WTC11 (cell line): ENCODE measurements around the gene GABBR2.

Source experiments
- ATF2 ChIP-seq: sonication (generic); formaldehyde crosslinking; IDR thresholded peaks from 2 replicates; pipeline ENCODE4 v1.8.1; 2022; ENCODE audit warnings: low read depth, missing genetic modification reagents, borderline replicate concordance
- ATF6 ChIP-seq: sonication (generic); formaldehyde crosslinking; IDR thresholded peaks from 2 replicates; pipeline ENCODE4 v1.8.1; 2023; ENCODE audit warnings: mild to moderate bottlenecking, missing genetic modification reagents
- CTCF ChIP-seq: fragments of 200-600 bp; IDR thresholded peaks from 2 replicates; pipeline ENCODE4 v1.8.0; 2022; ENCODE audit warnings: antibody characterized with exemption
- EMX1 ChIP-seq: fragments of 250-450 bp; sonication (Bioruptor Pico); IDR thresholded peaks from 2 replicates; pipeline ENCODE4 v1.8.0; 2021; ENCODE audit warnings: mild to moderate bottlenecking
- NR2C2 ChIP-seq: sonication (generic); formaldehyde crosslinking; IDR thresholded peaks from 2 replicates; pipeline ENCODE4 v1.8.0; 2022; ENCODE audit warnings: mild to moderate bottlenecking, missing genetic modification reagents
- PREB ChIP-seq: sonication (generic); formaldehyde crosslinking; IDR thresholded peaks from 2 replicates; pipeline ENCODE4 v1.8.1; 2022; ENCODE audit warnings: mild to moderate bottlenecking, missing genetic modification reagents, moderate library complexity, borderline replicate concordance
- TCF7 ChIP-seq: sonication (generic); formaldehyde crosslinking; IDR thresholded peaks from 2 replicates; pipeline ENCODE4 v1.8.0; 2022; ENCODE audit warnings: mild to moderate bottlenecking, low read depth, missing genetic modification reagents, moderate library complexity
- TP53 ChIP-seq: sonication (generic); formaldehyde crosslinking; IDR thresholded peaks from 2 replicates; pipeline ENCODE4 v1.8.1; 2023; ENCODE audit warnings: mild to moderate bottlenecking, missing genetic modification reagents
- USF2 ChIP-seq: sonication (generic); formaldehyde crosslinking; IDR thresholded peaks from 2 replicates; pipeline ENCODE4 v1.8.1; 2023; ENCODE audit warnings: mild to moderate bottlenecking, missing genetic modification reagents, moderate library complexity
- ZBTB21 ChIP-seq: sonication (generic); formaldehyde crosslinking; IDR thresholded peaks from 2 replicates; pipeline ENCODE4 v1.8.1; 2023; ENCODE audit warnings: mild to moderate bottlenecking, missing genetic modification reagents, borderline replicate concordance

- no peak for TF ChIP-seq CTCF
- no peak for TF ChIP-seq ATF6
- no peak for TF ChIP-seq USF2 (CRISPR knock-in tag)
- no peak for TF ChIP-seq ZBTB21
- TF ChIP-seq ATF2 (CRISPR knock-in tag): no peak
- TF ChIP-seq PREB: no peak
- no peak for TF ChIP-seq TCF7 (CRISPR knock-in tag)
- no peak for TF ChIP-seq NR2C2 (CRISPR knock-in tag)
- no peak for TF ChIP-seq TP53 (CRISPR knock-in tag)
- no peak for TF ChIP-seq EMX1 (CRISPR knock-in tag)
Observed at GRCh38 chr9:98745470-98745869, 36.7 kb upstream of the GABBR2 start.
